Esophagus mucosa (tissue), 1 donor: ENCODE results near the gene VGF. TPM values are rescaled to one million over a fixed set of nuclear protein-coding genes. Genes with fewer than 3 reads are reported as not detected.
"Not testable (repeated sequence)": the region's sequence is repeated elsewhere in the genome, so short reads cannot be mapped to it uniquely, and the experiment has no call there.

Experiments
- ATAC-seq: fragments of 200-7000 bp; cut with Tn5 transposase; one replicate; pipeline ENCODE4 v1.9.1; 2020
- total RNA-seq: library from RNA; stranded (reverse); gene quantifications from one replicate; pipeline ENCODE4 v1.2.4, GENCODE V29; 2023
- donor health status: DM: yes; HTN: yes; CAD: no.

Gene VGF
- total RNA-seq, 1 donor from 2014 or later, result not detected

DNA sequence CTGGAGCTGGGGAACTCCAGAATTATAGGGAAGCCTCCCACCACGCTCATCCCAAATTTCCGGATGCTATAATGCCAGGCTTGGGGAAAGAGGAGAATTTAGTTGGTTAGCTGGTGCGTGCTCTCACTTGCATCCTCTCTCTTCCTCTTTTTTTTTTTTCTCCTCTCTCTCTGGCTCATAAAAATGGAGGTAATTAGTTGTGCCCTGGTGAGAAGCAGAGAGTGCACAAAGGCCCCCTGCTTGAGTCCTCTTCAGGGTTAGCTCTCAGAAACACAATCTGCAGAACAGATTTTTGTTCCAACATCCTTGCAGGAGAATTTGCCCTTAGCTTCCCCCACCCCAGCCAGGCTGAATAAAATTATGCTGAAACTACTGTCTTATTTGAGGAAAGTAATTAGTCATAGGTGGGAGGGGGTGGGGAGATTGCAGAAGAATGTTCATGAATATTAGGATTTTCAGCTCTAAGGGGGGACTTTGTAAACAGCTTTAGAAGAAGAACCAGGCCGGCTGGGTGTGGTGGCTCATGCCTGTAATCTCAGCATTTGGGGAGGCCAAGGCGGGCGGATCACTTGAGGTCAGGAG lies 30.9 kb downstream of the VGF start:
- no peak for ATAC-seq

DNA sequence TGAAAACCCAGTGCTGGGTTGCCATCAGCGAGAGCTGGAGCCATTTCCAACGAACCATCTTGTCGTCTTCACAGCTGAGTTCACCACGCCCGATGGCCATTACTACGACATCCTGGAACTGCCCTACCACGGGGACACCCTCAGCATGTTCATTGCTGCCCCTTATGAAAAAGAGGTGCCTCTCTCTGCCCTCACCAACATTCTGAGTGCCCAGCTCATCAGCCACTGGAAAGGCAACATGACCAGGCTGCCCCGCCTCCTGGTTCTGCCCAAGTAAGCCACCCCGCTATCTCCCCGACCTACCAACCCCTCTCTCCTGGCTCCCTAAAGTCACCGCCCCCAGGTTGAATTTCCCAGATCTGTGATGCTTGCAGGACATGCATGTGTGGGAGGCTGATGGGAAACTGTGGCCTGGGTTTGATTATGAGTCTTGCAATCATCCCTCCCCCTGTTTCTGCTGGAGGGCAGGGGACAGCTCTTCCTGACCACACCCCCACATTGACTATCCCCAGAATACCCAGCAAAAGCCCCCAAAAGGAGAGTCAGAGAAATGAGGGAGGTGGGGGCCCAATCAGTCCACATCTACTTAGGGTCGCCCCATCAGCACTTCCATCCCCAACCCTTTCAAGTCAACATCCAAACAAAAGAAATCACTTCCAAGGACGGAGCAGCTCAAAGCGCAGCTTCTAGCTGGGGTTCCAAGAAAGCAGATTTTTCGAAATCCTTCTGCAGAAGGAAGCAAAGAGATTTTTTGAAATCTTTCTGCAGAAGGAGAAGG lies 31.6 kb downstream of the VGF start:
- no peak for ATAC-seq

DNA sequence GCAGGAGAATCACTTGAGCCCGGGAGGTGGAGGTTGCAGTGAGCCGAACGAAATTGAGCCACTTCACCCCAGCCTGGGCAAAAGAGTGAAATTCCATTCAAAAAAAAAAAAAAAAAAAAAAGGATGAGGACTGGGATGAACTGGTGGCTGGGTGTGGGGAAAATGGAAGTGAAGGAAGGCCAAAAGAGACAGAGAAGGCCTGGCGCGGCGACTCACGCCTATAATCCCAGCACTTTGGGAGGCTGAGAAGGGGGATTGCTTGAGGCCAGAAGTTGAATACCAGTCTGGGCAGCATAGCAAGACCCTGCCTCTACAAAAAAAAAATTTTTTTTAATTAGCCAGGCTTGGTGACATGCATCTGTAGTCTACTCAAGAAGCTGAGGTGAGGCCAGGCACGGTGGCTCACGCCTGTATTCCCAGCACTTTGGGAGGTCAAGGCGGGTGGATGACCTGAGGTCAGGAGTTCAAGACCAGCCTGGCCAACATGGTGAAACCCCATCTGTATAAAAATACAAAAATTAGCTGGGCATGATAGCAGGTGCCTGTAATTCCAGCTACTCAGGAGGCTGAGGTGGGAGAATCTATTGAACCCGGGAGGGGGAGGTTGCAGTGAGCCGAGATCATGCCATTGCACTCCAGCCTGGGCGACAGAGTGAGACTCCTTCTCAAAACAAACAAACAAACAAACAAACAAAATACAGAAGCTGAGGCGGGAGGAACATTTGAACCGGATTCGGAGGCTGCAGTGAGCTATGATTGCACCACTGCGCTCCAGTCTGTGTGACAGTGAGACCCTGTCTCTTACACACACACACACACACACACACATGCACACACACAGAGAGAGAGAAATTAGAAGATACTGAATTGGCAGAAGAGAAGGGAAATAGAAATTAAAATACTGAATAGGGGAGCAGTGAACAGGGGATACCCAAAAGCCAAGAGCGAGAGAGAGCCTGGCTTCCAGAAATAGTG lies 32.5 kb downstream of the VGF start:
- ATAC-seq, result not testable (repeated sequence)

DNA sequence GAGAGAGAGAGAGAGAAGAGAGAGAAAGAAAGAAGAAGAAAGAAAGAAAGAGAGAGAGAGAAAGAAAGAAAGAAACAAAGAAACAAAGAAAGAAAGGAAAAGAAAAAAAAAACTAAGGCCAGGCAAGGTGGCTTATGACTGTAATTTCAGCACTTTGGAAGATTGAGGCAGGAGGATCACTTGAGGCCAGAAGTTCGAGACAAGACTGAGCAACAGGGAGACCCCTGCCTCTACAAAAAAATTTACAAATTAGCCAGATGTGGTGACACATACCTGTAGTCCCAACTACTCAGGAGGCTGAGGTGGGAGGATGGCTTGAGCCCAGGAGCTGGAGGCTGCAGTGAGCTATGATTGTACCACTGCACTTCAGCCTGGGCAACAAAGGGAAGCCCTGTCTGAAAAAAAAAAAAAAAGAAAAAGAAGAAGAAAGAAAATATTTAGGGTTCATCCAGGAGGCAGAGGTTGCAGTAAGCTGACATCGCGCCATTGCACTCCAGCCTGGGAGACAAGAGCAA lies 35.7 kb downstream of the VGF start:
- ATAC-seq, result no peak

DNA sequence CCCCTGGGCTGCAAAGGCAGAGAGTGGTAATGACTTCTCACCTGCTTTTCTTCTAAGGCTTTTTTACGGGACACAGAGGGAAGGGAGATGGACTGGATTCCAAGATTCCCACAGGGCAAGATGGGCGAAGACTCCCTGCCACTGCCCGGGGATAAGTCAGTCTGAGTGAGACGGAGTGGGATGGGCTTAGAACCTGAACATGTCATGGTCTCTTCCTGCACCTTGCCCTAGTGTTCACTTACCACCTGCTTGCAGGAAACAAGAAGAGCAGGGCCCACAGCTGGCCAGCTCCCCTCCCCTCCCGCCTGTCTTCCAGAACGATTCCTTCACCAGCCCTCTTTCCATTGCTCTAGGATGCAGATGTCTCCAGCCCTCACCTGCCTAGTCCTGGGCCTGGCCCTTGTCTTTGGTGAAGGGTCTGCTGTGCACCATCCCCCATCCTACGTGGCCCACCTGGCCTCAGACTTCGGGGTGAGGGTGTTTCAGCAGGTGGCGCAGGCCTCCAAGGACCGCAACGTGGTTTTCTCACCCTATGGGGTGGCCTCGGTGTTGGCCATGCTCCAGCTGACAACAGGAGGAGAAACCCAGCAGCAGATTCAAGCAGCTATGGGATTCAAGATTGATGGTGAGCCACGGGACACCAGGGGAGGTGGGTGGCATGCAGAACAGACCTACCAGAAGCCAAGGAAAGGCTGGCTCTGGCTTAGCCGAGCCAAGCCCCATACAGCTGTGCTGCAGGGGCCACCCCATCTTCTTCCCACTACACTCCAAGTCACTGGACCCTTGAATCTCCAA lies 37.1 kb downstream of the VGF start:
- ATAC-seq, result no peak

DNA sequence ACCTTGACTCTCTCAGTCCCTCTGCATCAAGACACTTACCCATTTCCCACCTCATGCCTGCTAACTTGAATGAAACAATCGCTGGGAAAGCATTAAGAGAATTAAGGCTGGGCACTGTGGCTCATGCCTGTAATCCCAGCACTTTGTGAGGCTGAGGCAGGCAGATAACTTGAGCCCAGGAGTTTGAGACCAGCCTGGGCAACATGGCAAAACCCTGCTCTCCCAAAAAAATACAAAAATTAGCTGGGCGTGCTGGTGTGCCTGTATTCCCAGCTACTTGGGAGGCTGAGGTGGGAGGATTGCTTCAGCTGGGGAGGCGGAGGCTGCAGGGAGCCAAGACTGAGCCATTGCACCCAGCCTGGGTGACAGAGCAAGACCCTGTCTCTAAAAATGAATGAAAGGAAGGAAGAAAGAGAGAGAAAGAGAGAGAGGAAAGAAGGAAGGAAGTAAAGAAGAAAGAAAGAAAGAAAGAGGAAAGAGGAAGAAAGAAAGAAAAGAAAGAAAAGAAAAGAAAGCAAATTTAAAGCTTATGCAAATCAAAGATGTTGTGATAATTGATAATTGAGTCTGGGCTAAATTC lies 37.8 kb downstream of the VGF start:
- ATAC-seq, result no peak

DNA sequence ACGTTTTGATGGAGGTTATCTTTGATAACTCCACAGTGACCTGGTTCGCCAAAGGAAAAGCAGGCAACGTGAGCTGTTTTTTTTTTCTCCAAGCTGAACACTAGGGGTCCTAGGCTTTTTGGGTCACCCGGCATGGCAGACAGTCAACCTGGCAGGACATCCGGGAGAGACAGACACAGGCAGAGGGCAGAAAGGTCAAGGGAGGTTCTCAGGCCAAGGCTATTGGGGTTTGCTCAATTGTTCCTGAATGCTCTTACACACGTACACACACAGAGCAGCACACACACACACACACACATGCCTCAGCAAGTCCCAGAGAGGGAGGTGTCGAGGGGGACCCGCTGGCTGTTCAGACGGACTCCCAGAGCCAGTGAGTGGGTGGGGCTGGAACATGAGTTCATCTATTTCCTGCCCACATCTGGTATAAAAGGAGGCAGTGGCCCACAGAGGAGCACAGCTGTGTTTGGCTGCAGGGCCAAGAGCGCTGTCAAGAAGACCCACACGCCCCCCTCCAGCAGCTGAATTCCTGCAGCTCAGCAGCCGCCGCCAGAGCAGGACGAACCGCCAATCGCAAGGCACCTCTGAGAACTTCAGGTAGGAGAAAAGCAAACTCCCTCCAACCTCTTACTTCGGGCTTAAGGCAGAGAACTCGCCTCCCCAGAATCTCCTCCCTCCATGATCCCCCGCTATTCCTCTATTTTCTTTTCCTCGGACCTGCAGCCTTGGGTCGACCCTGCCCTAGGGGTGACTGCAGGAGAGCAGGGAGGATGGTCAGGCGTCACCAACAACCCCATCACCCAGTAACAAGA lies 38.5 kb downstream of the VGF start, which contains the start of gene SERPINE1:
Gene SERPINE1 (plus strand): TSS at position 454 of the 809 bp plus-strand sequence. CDS start 1,290 bp downstream, outside the sequence.
- ATAC-seq, result peak; percentile 95

DNA sequence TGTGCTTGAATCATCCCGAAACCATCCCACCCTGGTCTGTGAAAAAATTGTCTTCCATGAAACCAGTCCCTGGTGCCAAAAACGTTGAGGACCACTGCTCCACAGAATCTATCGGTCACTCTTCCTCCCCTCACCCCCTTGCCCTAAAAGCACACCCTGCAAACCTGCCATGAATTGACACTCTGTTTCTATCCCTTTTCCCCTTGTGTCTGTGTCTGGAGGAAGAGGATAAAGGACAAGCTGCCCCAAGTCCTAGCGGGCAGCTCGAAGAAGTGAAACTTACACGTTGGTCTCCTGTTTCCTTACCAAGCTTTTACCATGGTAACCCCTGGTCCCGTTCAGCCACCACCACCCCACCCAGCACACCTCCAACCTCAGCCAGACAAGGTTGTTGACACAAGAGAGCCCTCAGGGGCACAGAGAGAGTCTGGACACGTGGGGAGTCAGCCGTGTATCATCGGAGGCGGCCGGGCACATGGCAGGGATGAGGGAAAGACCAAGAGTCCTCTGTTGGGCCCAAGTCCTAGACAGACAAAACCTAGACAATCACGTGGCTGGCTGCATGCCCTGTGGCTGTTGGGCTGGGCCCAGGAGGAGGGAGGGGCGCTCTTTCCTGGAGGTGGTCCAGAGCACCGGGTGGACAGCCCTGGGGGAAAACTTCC lies 39.2 kb downstream of the VGF start:
- ATAC-seq, result peak; percentile 68

DNA sequence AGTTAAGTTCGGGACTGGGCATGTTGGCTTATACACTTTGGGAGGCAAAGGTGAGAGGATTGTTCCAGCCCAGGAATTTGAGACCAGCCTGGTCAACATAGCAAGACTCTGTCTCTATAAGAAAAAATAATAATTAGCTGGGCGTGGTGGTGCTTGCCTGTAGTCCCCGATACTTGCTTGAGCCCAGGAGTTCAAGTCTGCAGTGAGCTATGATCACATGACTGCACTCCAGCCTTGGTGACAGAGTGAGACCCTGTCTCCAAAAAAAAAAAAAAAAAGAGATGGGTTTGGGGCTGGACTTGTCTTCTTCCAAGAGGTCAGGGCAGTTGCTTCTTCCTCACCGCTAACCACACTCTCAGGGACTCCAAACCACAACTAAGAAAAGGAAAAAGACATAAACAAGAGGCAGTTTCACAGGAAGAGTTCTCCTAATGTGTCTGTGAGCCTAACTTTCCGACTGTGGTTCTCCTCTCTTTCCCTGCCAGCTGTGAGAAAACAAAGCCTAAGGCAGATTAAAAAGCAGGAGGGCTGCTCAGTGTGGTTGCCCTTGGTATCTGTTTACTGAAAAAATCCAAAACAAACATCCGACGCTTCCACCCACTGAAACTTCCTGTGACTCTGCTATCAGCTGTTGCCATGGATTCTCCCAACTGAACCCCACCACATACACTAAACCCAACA lies 40.9 kb downstream of the VGF start:
- ATAC-seq, result no peak

DNA sequence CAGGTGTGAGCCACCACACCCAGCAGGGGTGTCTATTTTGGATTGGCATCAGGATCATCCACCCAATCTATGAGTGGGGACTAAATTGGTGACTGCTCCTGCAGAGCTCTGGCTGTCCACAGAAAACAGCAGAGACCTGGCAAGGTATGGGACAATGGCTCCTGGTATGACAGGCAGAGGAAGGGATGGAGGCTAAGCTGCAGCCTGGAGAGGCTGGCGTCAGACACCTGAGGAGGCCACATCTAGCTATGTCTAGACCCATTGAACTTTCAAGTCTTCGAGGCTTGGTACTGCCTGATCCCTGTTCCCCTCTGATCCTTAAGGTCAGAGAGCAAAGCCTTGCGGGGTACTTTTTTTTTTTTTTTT lies 41.7 kb downstream of the VGF start:
- ATAC-seq, result no peak

DNA sequence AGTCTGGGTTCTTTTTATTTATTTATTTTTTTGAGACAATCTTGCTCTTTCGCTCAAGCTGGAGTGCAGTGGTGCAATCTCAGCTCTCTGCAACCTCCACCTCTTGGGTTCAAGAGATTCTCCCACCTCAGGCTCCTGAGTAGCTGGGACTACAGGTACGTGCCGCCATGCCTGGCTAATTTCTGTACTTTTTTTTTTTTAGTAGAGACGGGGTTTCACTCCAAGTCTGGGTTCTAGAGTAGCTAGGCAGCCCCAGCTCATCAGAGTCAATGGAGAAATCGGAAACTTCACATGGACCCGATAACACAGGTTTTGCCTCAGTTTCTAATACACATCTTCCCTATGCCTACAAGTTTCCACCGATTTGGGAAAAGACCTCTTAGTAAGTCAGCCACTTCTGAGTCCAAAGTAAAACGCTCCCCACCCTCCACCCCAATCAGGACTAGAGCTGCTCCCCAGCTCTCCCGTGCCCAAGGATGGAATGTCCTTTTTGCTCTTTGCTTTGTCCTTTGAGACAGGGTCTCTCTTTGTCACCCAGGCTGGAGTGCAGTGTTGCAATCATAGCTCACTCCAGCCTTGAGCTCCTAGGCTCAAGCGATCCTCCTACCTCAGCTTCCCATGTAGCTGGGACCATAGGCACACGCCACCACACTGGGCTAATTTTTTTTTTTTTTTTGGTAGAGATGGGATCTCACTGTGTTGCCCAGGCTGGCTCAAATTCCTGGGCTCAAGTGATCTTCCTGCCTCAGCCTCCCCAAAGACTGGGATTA lies 42.3 kb downstream of the VGF start:
- ATAC-seq, result no peak

DNA sequence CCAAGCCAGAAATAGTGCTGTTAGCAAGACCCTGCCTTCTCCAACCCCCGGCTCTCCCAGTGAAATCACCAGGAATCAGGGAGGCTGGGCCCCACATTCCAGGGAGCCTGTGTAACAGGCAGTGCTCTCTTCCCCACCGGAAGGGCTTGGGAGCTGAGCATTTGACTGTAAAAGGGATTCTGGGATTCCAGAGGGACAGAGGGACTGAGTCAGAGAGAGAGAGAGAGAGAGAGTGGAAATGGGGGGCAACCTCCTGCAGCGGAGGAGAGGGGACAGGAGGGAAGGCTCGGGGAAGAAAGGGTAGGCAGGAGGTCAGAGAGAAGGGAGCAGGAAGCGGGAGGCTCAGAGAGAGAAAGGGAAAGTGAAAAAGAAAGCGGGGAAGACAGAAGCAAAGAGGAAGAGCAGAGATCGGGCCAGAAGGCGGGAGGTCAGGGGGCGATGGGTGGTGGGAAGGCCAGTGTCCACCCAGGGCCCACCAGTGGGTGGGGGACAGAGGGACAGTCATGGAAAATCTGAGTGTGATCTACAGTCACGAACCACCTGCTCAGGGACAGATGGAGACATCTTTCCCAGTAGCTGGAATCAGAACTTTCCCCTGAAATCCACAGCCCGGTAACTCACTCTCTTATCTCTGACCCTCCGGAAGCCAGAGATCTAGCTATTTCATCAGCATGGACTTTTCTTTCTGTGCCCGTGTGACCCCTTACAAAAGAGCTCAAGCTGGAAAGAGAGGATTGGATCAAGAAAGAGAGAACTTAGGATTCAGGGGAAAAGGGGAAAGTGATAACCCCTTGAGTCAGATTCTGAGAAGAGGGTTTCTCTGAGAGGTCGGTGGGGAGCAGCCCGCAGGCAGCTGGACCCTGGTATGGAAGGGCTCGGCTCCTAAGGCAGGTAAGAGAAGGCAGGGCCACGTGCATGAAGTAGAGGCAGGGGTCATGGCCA lies 43.1 kb downstream of the VGF start:
- peak; percentile 2 for ATAC-seq

DNA sequence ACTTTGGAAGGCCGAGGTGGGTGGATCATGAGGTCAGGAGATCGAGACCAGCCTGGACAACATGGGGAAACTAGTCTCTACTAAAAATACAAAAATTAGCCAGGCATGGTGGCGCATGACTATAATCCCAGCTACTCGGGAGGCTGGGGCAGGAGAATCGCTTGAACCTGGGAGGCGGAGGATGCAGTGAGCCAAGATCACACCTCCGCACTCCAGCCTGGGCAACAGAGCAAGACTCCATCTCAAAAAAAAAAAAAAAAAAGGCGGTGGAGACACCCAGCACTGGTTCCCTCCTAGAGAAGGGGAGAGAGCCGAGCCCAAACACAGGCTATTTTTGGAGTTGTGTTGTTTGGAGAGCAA lies 43.8 kb downstream of the VGF start:
- ATAC-seq, result not testable (repeated sequence)

DNA sequence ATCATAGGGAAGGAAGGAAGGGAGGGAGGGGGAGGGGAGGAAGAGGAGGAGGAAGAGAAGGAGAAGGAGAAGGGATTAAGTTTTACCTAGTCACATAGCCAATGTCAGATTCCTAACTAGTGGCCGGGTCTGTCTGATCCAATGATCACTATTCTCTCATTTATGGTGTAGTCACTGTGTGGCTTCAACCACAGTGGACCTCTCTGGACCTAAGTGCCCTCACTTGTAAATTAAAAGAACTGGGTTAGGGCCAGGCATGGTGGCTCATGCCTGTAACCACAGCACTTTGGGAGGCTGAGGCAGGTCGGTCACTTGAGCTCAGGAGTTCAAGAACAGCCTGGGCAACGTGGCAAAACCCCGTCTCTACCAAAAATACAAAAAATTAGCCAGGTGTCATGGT lies 45.1 kb downstream of the VGF start:
- ATAC-seq, result no peak

DNA sequence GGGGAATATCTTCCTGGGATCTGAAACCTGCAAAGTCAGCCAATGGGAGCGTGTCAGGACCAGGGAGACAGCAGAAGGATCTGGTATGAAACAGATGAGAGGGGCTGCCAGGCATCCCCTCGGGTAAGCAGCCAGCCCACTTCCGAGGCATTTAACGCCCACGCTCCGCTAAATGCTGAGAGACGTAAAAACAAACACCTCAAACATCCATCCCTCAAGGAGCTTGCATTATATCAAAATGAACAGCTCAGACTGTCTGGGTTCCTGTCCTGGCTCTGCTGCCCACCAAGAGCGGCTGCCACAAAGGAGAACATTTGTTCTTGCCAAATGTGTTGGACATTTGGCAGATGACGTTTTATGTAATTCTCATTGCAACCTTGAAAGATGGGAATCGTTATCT lies 45.5 kb downstream of the VGF start:
- ATAC-seq, result no peak

DNA sequence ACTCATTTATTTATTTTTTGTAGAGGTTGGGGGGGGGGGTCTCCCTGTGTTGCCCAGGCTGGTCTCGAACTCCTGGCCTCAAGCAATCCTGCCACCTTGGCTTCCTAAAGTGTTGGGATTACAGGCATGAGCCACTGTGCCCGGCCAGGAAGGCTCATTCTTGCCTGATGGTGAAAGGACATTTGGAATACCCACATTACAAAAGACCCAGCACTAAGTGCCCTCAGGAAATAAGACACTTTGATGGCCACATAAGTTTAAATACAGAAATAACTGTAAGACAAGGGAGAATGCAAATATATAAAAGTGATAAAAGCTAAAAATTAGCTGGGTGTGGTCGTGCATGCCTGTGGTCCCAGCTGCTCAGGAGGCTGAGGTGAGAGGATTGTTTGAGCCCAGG lies 46.5 kb downstream of the VGF start:
- no peak for ATAC-seq

DNA sequence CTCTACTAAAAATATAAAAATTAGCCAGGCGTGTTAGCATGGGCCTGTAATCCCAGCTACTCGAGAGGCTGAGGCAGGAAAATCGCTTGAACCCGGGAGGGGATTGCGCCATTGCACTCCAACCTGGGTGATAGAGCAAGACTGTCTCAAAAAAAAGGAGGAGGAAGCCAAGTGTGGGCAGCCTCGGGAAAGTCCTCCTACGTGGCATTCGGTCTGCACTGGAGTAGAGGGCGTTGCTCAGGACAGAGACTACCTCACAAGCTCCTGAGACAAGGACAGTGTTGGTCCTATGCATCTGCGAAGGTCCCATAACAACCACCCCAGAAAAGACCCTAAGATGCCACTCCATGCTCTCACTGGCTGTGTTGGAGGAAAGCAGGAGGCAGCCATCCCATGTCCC lies 48.5 kb downstream of the VGF start:
- no peak for ATAC-seq

DNA sequence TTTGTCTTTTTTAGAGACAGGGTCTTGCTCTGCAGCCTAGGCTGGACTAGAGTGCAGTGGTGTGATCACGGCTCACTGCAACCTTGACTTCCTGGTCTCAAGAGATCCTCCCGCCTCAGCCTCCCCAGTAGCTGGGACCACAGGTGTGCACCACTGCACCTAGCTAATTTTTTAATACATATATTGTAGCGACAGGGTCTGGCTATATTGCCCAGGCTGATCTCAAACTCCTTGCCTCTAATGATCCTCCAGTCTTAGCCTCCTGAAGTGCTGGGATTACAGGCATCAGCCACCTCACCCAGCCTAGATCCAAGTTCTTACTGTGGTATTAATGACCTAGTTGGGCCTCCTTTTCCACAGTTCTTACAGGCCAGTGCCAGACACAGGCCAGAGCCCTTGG lies 50.2 kb downstream of the VGF start:
- ATAC-seq, result no peak
